RWPE1 (cell line): Measurements from ENCODE around the gene ACTBL2.
A peak's percentile ranks its signal among the peaks of the same experiment; 100 is the strongest.

Experiments
- CTCF ChIA-PET: fragments of 350-600 bp; sonication (Branson Sonifier 250); formaldehyde crosslinking; extraction: SDS; loops from one replicate; lab custom pipeline; 2021; lab: Yijun Ruan, JAX
- POLR2A ChIA-PET: fragments of 400-600 bp; formaldehyde crosslinking; extraction: SDS; loops from one replicate; lab custom pipeline; 2020; ENCODE audit warnings: antibody characterized with exemption; ENCODE audit not compliant: low non-redundant PET; lab: Yijun Ruan, JAX
- DNase-seq: peaks from one replicate; pipeline ENCODE4 v3.0.0; 2012; ENCODE audit warnings: low spot score
- H3K27ac ChIP-seq: fragments of 450-650 bp; 2 replicates; pipeline ENCODE4 v1.5.1; 2017
- TF ChIP-seq, protein P1 (sequence below): fragments of 450-650 bp; conservative IDR thresholded peaks from 2 replicates; pipeline ENCODE4 v1.5.1; 2017; ENCODE audit warnings: low read depth, mild to moderate bottlenecking

ACTBL2 gene

DNA sequence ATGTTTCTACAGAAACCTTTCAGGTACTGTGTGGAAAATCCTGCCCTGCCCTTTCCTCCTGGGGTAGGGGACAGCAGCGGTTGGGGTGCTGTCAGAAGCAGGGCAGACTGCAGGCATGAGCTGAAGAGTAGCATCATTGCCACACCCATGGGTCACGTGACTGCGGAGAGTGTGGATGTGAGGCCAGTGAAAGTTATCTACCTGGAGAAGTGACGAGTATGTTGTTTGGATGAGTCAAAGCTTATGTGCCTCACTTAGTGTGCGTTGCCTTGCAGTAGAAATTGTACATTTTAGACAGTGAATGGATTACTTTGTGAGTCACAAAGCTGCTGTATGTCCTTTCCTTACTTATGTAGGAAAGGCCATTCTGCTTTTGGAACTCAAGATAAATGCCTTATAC lies 21.7 kb upstream of the ACTBL2 start:
- ChIA-PET CTCF (interaction anchor here (1.0 kb wide), 1 partner anchor 146 kb away, joined by 3 read pairs; no protein-coding TSS in a partner anchor), POLR2A (interaction anchor here (0.6 kb wide), 1 partner anchor 290 kb away, joined by 10 read pairs; no protein-coding TSS in a partner anchor)
- TF ChIP-seq, protein P1, sequence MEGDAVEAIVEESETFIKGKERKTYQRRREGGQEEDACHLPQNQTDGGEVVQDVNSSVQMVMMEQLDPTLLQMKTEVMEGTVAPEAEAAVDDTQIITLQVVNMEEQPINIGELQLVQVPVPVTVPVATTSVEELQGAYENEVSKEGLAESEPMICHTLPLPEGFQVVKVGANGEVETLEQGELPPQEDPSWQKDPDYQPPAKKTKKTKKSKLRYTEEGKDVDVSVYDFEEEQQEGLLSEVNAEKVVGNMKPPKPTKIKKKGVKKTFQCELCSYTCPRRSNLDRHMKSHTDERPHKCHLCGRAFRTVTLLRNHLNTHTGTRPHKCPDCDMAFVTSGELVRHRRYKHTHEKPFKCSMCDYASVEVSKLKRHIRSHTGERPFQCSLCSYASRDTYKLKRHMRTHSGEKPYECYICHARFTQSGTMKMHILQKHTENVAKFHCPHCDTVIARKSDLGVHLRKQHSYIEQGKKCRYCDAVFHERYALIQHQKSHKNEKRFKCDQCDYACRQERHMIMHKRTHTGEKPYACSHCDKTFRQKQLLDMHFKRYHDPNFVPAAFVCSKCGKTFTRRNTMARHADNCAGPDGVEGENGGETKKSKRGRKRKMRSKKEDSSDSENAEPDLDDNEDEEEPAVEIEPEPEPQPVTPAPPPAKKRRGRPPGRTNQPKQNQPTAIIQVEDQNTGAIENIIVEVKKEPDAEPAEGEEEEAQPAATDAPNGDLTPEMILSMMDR: no peak
- peak; percentile 38 for DNase-seq
- no peak overlapping the region for H3K27ac ChIP-seq

DNA sequence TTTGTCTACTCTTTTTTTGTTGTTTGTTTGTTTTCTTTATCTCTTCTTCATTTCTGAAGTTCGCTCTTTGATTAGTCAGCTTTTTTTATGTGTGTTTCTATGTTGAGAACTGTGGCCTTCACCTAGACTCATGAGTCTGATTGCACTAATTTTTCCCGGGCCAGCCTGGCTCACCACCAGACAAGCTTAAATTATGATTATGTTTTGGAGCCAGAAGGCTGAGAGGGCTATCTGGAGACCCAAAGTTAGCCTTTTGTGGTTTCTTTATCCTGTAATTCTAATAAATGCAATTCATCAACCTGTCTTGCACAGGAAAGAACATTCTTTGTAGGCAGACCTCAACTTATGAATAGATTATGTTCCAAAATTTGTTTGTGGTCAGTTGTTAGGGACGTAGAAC lies 20.8 kb upstream of the ACTBL2 start:
- CTCF ChIA-PET: no interaction called here
- no peak overlapping the region for H3K27ac ChIP-seq
- TF ChIP-seq, protein P1: no peak
- DNase-seq: no peak
- POLR2A ChIA-PET: no interaction called here

DNA sequence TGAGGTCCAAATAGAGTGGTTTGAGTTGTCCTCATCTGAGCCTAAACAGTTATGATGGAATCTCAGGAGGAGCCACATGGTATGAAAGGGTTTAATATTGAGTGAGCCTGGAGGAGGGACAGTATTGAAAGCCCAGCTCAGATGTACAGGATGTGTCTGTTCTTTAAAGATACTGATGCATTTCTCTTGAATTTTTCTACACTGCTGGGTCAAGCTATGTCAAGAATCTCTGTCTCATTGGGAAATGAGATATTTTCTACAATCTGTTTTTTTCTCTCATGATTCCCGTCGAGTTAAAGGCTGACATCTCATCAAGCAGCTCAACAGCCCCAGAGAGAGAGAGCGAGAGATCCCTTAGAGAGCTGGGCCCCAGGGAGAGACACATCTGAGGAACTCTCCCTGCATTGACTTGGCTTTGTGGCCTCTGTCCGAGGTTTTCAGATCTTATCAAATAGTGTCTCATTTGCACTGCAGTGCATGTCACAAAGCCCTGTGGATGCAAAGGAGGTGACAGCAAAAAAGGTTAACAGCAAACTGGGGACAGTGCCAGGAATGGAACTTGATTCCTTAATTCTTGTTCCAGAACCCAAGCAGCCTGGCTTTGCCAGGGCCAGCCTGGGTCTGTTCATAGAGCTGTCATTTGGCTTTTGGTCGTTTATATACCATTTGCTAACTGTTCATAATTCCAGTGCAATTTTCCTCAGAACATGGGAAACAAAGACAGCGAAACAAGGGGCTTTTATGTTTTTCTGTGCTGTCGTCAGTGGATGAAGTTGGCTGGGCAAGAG lies 19.0 kb upstream of the ACTBL2 start:
- TF ChIP-seq, protein P1: no peak
- ChIA-PET CTCF (interaction anchor here (0.5 kb wide), 1 partner anchor 525 kb away, joined by 3 read pairs; no protein-coding TSS in a partner anchor), POLR2A (no interaction called here)
- no peak for DNase-seq
- no peak overlapping the region for H3K27ac ChIP-seq

- TF ChIP-seq, protein P1: peak; percentile 93
- H3K27ac ChIP-seq: no peak overlapping the region
- ChIA-PET POLR2A (no interaction called here), CTCF (interaction anchor here (0.5 to 3.2 kb wide), 32 partner anchors 8 to 961 kb away, joined by 3 to 24 read pairs (median 4); partner anchors contain the start of genes ACTBL2 and PLK2)
- peak; percentile 65 for DNase-seq
Observed at GRCh38 chr5:57499262-57500050, 16.8 kb upstream of the ACTBL2 start.

DNA sequence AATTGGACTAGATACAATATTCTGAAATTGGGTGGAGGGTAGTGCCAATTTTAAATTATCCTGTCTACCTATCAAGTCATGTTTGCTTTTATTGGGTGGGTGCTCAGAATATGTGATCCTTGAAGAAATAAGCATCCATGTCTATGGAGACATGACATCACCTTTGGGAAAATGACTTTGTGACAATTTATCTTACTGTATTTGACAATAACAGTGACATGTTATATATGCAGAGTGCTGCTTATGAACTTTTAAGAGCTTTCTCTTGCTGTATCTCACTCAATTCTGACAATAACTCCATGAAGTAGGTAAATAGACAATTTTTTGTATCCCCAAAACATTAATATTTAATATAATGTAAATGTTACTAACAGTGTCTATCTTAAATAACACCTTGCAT lies 15.1 kb upstream of the ACTBL2 start:
- ChIA-PET CTCF (interaction anchor here (0.6 to 3.2 kb wide), 4 partner anchors 9 to 549 kb away, joined by 3 to 14 read pairs (median 8); no protein-coding TSS in a partner anchor), POLR2A (no interaction called here)
- TF ChIP-seq, protein P1: no peak
- DNase-seq: no peak
- no peak overlapping the region for H3K27ac ChIP-seq
